Measurements from ENCODE around the gene L3MBTL4. TPM values are rescaled to one million over a fixed set of nuclear protein-coding genes. Genes with fewer than 3 reads are reported as not detected.

The L3MBTL4 gene
- total RNA-seq, 1 experiment from 2014 or later: 1.4 TPM

DNA sequence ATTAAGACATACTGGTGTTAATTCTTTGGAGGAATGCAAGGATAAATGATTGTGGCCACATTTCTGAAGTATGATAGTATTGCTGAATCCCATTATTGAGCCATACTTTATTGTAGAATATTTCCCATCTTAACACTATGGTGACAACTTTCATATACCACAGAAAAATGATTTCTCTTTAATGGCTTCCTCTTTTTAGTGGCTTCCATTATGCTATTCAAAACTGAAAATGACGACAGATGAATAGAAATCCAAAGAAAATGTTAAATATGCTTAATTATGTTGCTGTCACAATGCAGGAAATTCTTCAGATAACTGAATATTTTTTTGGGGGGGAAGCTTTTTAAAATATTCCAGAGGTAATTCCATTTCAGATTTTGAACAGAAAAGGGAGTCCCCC lies 430.5 kb downstream of the L3MBTL4 start:
- no peak overlapping the region for H3K27ac Mint-ChIP-seq
- peaks cover 24% of the 10 kb centered on the region for H3K4me1 Mint-ChIP-seq
- H3K36me3 Mint-ChIP-seq: no peaks in the 10 kb centered on the region
- H3K27me3 Mint-ChIP-seq (ENCODE audit: low read depth): no peaks in the 10 kb centered on the region
- ChIA-PET CTCF (no interaction called here), POLR2A (no interaction called here)
- TF ChIP-seq CREB1 (CRISPR knock-in tag; IDR thresholded peaks at IDR 0.05): no peak
- TF ChIP-seq NFE2L1 (CRISPR knock-in tag; IDR thresholded peaks at IDR 0.05): no peak
- TF ChIP-seq, protein P1, sequence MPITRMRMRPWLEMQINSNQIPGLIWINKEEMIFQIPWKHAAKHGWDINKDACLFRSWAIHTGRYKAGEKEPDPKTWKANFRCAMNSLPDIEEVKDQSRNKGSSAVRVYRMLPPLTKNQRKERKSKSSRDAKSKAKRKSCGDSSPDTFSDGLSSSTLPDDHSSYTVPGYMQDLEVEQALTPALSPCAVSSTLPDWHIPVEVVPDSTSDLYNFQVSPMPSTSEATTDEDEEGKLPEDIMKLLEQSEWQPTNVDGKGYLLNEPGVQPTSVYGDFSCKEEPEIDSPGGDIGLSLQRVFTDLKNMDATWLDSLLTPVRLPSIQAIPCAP (CRISPR knock-in tag; IDR thresholded peaks at IDR 0.05): no peak
- TF ChIP-seq, protein P2, sequence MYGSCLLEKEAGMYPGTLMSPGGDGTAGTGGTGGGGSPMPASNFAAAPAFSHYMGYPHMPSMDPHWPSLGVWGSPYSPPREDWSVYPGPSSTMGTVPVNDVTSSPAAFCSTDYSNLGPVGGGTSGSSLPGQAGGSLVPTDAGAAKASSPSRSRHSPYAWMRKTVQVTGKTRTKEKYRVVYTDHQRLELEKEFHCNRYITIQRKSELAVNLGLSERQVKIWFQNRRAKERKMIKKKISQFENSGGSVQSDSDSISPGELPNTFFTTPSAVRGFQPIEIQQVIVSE (CRISPR knock-in tag; IDR thresholded peaks at IDR 0.05; ENCODE audit: borderline replicate concordance): no peak
- TF ChIP-seq, protein P3, sequence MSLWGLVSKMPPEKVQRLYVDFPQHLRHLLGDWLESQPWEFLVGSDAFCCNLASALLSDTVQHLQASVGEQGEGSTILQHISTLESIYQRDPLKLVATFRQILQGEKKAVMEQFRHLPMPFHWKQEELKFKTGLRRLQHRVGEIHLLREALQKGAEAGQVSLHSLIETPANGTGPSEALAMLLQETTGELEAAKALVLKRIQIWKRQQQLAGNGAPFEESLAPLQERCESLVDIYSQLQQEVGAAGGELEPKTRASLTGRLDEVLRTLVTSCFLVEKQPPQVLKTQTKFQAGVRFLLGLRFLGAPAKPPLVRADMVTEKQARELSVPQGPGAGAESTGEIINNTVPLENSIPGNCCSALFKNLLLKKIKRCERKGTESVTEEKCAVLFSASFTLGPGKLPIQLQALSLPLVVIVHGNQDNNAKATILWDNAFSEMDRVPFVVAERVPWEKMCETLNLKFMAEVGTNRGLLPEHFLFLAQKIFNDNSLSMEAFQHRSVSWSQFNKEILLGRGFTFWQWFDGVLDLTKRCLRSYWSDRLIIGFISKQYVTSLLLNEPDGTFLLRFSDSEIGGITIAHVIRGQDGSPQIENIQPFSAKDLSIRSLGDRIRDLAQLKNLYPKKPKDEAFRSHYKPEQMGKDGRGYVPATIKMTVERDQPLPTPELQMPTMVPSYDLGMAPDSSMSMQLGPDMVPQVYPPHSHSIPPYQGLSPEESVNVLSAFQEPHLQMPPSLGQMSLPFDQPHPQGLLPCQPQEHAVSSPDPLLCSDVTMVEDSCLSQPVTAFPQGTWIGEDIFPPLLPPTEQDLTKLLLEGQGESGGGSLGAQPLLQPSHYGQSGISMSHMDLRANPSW (CRISPR knock-in tag; conservative IDR thresholded peaks at IDR 0.05; ENCODE audit: low read depth): no peak
- DNase-seq (ENCODE audit: low spot score) (no peak), ATAC-seq (no peak)
- no peak overlapping the region for H3K4me3 Mint-ChIP-seq
- H3K9me3 Mint-ChIP-seq: no peaks in the 10 kb centered on the region

DNA sequence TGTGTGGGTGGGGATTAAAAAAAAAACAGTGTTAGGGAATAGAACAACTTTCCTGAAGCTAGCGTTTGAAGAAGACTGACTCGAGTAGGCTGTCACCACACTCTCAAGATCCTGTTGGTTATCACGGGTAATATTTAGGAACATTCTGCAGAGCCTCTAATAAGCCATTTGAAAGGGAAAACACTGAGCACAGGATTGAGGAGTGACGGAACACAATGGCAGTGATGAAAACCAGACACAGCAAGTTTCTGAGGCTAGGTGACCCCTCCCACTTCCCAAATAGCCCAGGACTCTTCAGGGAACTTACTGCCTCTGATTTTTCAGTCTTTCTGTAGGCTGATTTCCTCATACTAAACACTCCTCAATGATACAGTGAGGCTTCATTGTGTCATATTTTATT lies 431.2 kb downstream of the L3MBTL4 start:
- Mint-ChIP-seq H3K27ac (no peak overlapping the region), H3K9me3 (no peaks in the 10 kb centered on the region), H3K4me1 (peaks cover 27% of the 10 kb centered on the region), H3K36me3 (no peaks in the 10 kb centered on the region), H3K27me3 (ENCODE audit: low read depth) (no peaks in the 10 kb centered on the region), H3K4me3 (no peak overlapping the region)
- ChIA-PET CTCF (no interaction called here), POLR2A (no interaction called here)
- no peak for DNase-seq (ENCODE audit: low spot score)
- TF ChIP-seq, protein P4, sequence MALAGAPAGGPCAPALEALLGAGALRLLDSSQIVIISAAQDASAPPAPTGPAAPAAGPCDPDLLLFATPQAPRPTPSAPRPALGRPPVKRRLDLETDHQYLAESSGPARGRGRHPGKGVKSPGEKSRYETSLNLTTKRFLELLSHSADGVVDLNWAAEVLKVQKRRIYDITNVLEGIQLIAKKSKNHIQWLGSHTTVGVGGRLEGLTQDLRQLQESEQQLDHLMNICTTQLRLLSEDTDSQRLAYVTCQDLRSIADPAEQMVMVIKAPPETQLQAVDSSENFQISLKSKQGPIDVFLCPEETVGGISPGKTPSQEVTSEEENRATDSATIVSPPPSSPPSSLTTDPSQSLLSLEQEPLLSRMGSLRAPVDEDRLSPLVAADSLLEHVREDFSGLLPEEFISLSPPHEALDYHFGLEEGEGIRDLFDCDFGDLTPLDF (CRISPR knock-in tag; IDR thresholded peaks at IDR 0.05): no peak
- TF ChIP-seq, protein P3 (CRISPR knock-in tag; conservative IDR thresholded peaks at IDR 0.05; ENCODE audit: low read depth): no peak
- no peak for TF ChIP-seq CREB1 (CRISPR knock-in tag; IDR thresholded peaks at IDR 0.05)
- TF ChIP-seq, protein P5, sequence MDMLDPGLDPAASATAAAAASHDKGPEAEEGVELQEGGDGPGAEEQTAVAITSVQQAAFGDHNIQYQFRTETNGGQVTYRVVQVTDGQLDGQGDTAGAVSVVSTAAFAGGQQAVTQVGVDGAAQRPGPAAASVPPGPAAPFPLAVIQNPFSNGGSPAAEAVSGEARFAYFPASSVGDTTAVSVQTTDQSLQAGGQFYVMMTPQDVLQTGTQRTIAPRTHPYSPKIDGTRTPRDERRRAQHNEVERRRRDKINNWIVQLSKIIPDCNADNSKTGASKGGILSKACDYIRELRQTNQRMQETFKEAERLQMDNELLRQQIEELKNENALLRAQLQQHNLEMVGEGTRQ (CRISPR knock-in tag; IDR thresholded peaks at IDR 0.05): no peak
- TF ChIP-seq, protein P6, sequence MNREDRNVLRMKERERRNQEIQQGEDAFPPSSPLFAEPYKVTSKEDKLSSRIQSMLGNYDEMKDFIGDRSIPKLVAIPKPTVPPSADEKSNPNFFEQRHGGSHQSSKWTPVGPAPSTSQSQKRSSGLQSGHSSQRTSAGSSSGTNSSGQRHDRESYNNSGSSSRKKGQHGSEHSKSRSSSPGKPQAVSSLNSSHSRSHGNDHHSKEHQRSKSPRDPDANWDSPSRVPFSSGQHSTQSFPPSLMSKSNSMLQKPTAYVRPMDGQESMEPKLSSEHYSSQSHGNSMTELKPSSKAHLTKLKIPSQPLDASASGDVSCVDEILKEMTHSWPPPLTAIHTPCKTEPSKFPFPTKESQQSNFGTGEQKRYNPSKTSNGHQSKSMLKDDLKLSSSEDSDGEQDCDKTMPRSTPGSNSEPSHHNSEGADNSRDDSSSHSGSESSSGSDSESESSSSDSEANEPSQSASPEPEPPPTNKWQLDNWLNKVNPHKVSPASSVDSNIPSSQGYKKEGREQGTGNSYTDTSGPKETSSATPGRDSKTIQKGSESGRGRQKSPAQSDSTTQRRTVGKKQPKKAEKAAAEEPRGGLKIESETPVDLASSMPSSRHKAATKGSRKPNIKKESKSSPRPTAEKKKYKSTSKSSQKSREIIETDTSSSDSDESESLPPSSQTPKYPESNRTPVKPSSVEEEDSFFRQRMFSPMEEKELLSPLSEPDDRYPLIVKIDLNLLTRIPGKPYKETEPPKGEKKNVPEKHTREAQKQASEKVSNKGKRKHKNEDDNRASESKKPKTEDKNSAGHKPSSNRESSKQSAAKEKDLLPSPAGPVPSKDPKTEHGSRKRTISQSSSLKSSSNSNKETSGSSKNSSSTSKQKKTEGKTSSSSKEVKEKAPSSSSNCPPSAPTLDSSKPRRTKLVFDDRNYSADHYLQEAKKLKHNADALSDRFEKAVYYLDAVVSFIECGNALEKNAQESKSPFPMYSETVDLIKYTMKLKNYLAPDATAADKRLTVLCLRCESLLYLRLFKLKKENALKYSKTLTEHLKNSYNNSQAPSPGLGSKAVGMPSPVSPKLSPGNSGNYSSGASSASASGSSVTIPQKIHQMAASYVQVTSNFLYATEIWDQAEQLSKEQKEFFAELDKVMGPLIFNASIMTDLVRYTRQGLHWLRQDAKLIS (CRISPR knock-in tag; IDR thresholded peaks at IDR 0.05; ENCODE audit: borderline replicate concordance): no peak
- TF ChIP-seq, protein P7, sequence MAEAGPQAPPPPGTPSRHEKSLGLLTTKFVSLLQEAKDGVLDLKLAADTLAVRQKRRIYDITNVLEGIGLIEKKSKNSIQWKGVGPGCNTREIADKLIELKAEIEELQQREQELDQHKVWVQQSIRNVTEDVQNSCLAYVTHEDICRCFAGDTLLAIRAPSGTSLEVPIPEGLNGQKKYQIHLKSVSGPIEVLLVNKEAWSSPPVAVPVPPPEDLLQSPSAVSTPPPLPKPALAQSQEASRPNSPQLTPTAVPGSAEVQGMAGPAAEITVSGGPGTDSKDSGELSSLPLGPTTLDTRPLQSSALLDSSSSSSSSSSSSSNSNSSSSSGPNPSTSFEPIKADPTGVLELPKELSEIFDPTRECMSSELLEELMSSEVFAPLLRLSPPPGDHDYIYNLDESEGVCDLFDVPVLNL (CRISPR knock-in tag; IDR thresholded peaks at IDR 0.05; ENCODE audit: borderline replicate concordance, low read depth): no peak
- no peak for ATAC-seq

All from WTC11 (cell line).